ENCODE results near the gene MCTP2. TPM values are rescaled to one million over a fixed set of nuclear protein-coding genes. Genes with fewer than 3 reads are reported as not detected.

Gene MCTP2
- total and polyA plus RNA-seq, 9 of the 15 experiments (the other 6 are each of a cell fraction or from before 2014, with no cell fraction given) = 0.07 TPM; not detected in 8

DNA sequence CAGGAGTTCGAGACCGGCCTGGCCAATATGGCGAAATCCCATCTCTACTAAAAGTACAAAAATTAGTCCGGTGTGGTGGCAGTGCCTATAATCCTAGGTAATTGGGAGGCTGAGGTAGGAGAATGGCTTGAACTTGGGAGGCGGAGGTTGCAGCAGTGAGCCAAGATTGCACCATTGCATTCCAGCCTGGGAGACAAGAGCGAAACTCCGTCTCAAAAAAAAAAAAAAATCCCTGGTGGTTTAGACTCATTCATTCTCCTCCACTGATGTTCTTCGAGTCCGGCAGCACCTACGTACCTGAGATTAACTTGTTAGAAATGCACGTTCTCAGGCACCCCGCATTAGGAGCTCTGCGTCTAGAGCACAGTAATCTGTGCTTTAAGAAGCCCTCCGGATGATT lies 3.7 kb downstream of the MCTP2 start:
- Histone ChIP-seq H3K4me3 (no peak overlapping the region), H3K9me3 (replicated peaks; ENCODE audit: control insufficient read depth, insufficient read depth, low read depth, low read length) (no peaks in the 10 kb centered on the region), H3K4me2 (ENCODE audit: insufficient read depth, low read length) (no peak overlapping the region), H3K9ac (ENCODE audit: insufficient read depth in 1 of 2, low read depth in 2 of 2, low read length in 2 of 2) (no peak overlapping the region), H3K4me1 (replicated peaks in 1 of 2; ENCODE audit: control insufficient read depth in 2 of 2, insufficient read depth in 2 of 2, low read length in 2 of 2) (no peaks in the 10 kb centered on the region), H3K9me1 (ENCODE audit: control insufficient read depth, insufficient read depth, low read length) (no peaks in the 10 kb centered on the region), H3K36me3 (ENCODE audit: control insufficient read depth, insufficient read depth, low read length) (no peaks in the 10 kb centered on the region), H3K79me2 (ENCODE audit: control insufficient read depth, insufficient read depth, low read length) (no peaks in the 10 kb centered on the region), H2AFZ (ENCODE audit: low read depth, low read length) (no peak overlapping the region), H4K20me1 (replicated peaks; ENCODE audit: control insufficient read depth, insufficient read depth, low read length) (no peaks in the 10 kb centered on the region), H3K27ac (ENCODE audit: extremely low read depth, low read depth, low read length) (no peak overlapping the region), H3K27me3 (ENCODE audit: control insufficient read depth in 2 of 2, insufficient read depth in 2 of 2, low read length in 2 of 2) (no peaks in the 10 kb centered on the region)
- ATAC-seq = no peak
- no peak for DNase-seq (ENCODE audit: extremely low read depth in 1 of 4, low spot score in 3 of 4)
- 2% methylated on average over 14 of the region's 14 CpGs for WGBS (ENCODE audit: insufficient coverage, low coverage, missing lambda C conversion rate)
- ChIA-PET CTCF (ENCODE audit: low intra/inter-chr PET ratio) (no interaction called here), POLR2A (no interaction called here)
- in situ Hi-C loops (cut with MboI) = no loop called here
- no peak for FAIRE-seq
- no TSS peak for BruUV-seq (replicated peaks)
- intact Hi-C loops (cut with micrococcal nuclease) = no loop called here
- TF ChIP-seq, protein P1, sequence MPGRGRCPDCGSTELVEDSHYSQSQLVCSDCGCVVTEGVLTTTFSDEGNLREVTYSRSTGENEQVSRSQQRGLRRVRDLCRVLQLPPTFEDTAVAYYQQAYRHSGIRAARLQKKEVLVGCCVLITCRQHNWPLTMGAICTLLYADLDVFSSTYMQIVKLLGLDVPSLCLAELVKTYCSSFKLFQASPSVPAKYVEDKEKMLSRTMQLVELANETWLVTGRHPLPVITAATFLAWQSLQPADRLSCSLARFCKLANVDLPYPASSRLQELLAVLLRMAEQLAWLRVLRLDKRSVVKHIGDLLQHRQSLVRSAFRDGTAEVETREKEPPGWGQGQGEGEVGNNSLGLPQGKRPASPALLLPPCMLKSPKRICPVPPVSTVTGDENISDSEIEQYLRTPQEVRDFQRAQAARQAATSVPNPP (IDR thresholded peaks at IDR 0.05; ENCODE audit: borderline replicate concordance, insufficient read depth, insufficient read length) = no peak
- TF ChIP-seq CBFB (CRISPR knock-in tag; IDR thresholded peaks at IDR 0.05) (no peak), KLF6 (CRISPR knock-in tag; IDR thresholded peaks at IDR 0.05; ENCODE audit: borderline replicate concordance) (no peak), HEY1 (CRISPR knock-in tag; IDR thresholded peaks at IDR 0.05; ENCODE audit: borderline replicate concordance) (no peak)
- TF ChIP-seq, protein P2, sequence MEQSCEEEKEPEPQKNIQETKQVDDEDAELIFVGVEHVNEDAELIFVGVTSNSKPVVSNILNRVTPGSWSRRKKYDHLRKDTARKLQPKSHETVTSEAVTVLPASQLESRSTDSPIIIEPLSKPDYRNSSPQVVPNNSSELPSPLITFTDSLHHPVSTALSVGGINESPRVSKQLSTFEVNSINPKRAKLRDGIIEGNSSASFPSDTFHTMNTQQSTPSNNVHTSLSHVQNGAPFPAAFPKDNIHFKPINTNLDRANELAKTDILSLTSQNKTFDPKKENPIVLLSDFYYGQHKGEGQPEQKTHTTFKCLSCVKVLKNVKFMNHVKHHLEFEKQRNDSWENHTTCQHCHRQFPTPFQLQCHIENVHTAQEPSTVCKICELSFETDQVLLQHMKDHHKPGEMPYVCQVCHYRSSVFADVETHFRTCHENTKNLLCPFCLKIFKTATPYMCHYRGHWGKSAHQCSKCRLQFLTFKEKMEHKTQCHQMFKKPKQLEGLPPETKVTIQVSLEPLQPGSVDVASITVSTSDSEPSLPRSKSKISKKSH (CRISPR knock-in tag; IDR thresholded peaks at IDR 0.05) = no peak

Measured in K562 (cell line).